Panc1 (cell line): ENCODE measurements around the gene IL1RAP. TPM values are rescaled to one million over a fixed set of nuclear protein-coding genes. Genes with fewer than 3 reads are reported as not detected.

Source experiments
- ATAC-seq: fragments of 200-7000 bp; cut with Tn5 transposase; 2 replicates; pipeline ENCODE4 v1.9.1; 2020; ENCODE audit warnings: mild to moderate bottlenecking, moderate library complexity
- BruUV-seq: library from RNA; stranded (reverse); fragments of 400-500 nt; replicated peaks from 2 replicates; lab custom pipeline; 2021; lab: Mats Ljungman, UMichigan
- CTCF ChIA-PET: fragments of 300-600 bp; sonication (Branson Sonifier 250); formaldehyde crosslinking; loops from one replicate; lab custom pipeline; 2022; ENCODE audit warnings: antibody characterized with exemption; lab: Charles Lee
- POLR2A ChIA-PET: fragments of 300-600 bp; sonication (Branson Sonifier 250); formaldehyde crosslinking; loops from one replicate; lab custom pipeline; 2022; ENCODE audit warnings: antibody characterized with exemption; lab: Charles Lee
- DNase-seq: peaks from one replicate; pipeline ENCODE4 v3.0.0-alpha.2; 2010; ENCODE audit warnings: low read depth, low spot score
- H3K27ac ChIP-seq: 2 replicates; pipeline ENCODE4 v1.5.1; 2011; ENCODE audit warnings: mild to moderate bottlenecking, low read length, inconsistent platforms
- H3K27me3 ChIP-seq: fragments of 200-500 bp; sonication (Bioruptor generic); 2 replicates; pipeline ENCODE4 v1.6.0; 2014; ENCODE audit warnings: low read length, inconsistent platforms; ENCODE audit not compliant: control insufficient read depth, insufficient read depth
- H3K36me3 ChIP-seq: fragments of 200-500 bp; sonication (Bioruptor generic); 2 replicates; pipeline ENCODE4 v1.5.1; 2014; ENCODE audit warnings: inconsistent platforms, mild to moderate bottlenecking, low read length, moderate library complexity; ENCODE audit not compliant: control insufficient read depth, insufficient read depth
- H3K4me1 ChIP-seq: 2 replicates; pipeline ENCODE4 v1.5.1; 2011; ENCODE audit warnings: inconsistent platforms, mild to moderate bottlenecking, low read length, moderate library complexity; ENCODE audit not compliant: control insufficient read depth, insufficient read depth
- H3K4me3 ChIP-seq, 2 experiments: 2 replicates each; pipeline ENCODE4 v1.5.1; 2011 to 2012; ENCODE audit warnings: low read depth in 2 of 2, low read length in 2 of 2, mild to moderate bottlenecking in 2 of 2, inconsistent platforms in 1 of 2, moderate library complexity in 1 of 2
- H3K9me3 ChIP-seq: fragments of 200-500 bp; sonication (Bioruptor generic); 2 replicates; pipeline ENCODE4 v1.5.1; 2014; ENCODE audit warnings: low read depth, mild to moderate bottlenecking, inconsistent platforms, low read length, moderate library complexity; ENCODE audit not compliant: control insufficient read depth, insufficient read depth
- POLR2AphosphoS5 ChIP-seq: IDR thresholded peaks from 2 replicates; pipeline ENCODE4 v1.6.1; 2012; ENCODE audit warnings: mild to moderate bottlenecking, low read depth, low read length, moderate library complexity
- SIN3A ChIP-seq: IDR thresholded peaks from 2 replicates; pipeline ENCODE4 v1.6.1; 2012; ENCODE audit warnings: low read depth, mild to moderate bottlenecking, low read length, moderate library complexity, borderline replicate concordance; ENCODE audit not compliant: insufficient read depth
- TCF7L2 ChIP-seq: IDR thresholded peaks from 2 replicates; pipeline ENCODE4 v1.6.1; 2011; ENCODE audit warnings: mild to moderate bottlenecking, low read depth, low read length, inconsistent platforms
- in situ Hi-C: cut with HindIII; loops from 2 replicates; pipeline ENCODE4 v1.10.0; 2016; ENCODE audit warnings: low sequenced_read_pairs, low pct_unique_long_range_greater_than_20kb
- intact Hi-C: fragments of 100-400 bp; cut with micrococcal nuclease; formaldehyde crosslinking; loops from one replicate; pipeline ENCODE4 v1.10.0; 2022; ENCODE audit not compliant: unreplicated experiment
- total RNA-seq: library from RNA; stranded (reverse); gene quantifications from one replicate; pipeline ENCODE4 v1.2.1, GENCODE V29; 2021; ENCODE audit not compliant: unreplicated experiment
- TF ChIP-seq, protein P1 (sequence below), 2 experiments: IDR thresholded peaks; 2 replicates each; pipeline ENCODE4 v1.6.1; 2011 to 2012; ENCODE audit warnings: low read depth in 2 of 2, control low read depth in 1 of 2, low read length in 1 of 2, mild to moderate bottlenecking in 1 of 2, moderate library complexity in 1 of 2; ENCODE audit not compliant: insufficient read depth in 1 of 2
- TF ChIP-seq, protein P2 (sequence below): fragments of 450-650 bp; IDR thresholded peaks from 2 replicates; pipeline ENCODE4 v1.5.1; 2017; ENCODE audit warnings: mild to moderate bottlenecking

The IL1RAP gene
- total RNA-seq, 1 experiment from 2014 or later: 5.2 TPM

DNA sequence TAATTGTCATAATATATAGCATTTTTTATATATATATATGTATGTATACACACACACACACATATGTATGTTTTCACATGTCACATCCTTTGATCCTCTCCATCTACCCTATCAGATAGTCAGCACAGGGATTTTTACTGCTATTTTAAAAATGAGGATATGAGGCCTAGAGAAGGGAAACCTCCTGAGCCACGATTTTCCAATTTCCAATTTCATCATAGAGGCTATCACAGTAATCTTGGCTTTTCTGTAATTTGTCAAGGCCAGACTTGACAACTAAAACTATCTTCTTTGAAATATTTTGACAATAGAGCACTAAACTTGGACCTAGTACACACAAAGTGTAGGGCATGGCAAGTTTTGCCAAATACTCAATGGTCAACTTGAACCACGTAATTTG lies 42.5 kb downstream of the IL1RAP start:
- no TSS peak for BruUV-seq
- intact Hi-C loops (no loop called here), in situ Hi-C loops (no loop called here)
- no peak for ATAC-seq
- no peaks in the 10 kb centered on the region for H3K27me3 ChIP-seq
- ChIA-PET POLR2A (no interaction called here), CTCF (no interaction called here)
- H3K27ac ChIP-seq: no peak overlapping the region
- no peaks in the 10 kb centered on the region for H3K4me1 ChIP-seq
- no peak for DNase-seq
- TF ChIP-seq, protein P1, sequence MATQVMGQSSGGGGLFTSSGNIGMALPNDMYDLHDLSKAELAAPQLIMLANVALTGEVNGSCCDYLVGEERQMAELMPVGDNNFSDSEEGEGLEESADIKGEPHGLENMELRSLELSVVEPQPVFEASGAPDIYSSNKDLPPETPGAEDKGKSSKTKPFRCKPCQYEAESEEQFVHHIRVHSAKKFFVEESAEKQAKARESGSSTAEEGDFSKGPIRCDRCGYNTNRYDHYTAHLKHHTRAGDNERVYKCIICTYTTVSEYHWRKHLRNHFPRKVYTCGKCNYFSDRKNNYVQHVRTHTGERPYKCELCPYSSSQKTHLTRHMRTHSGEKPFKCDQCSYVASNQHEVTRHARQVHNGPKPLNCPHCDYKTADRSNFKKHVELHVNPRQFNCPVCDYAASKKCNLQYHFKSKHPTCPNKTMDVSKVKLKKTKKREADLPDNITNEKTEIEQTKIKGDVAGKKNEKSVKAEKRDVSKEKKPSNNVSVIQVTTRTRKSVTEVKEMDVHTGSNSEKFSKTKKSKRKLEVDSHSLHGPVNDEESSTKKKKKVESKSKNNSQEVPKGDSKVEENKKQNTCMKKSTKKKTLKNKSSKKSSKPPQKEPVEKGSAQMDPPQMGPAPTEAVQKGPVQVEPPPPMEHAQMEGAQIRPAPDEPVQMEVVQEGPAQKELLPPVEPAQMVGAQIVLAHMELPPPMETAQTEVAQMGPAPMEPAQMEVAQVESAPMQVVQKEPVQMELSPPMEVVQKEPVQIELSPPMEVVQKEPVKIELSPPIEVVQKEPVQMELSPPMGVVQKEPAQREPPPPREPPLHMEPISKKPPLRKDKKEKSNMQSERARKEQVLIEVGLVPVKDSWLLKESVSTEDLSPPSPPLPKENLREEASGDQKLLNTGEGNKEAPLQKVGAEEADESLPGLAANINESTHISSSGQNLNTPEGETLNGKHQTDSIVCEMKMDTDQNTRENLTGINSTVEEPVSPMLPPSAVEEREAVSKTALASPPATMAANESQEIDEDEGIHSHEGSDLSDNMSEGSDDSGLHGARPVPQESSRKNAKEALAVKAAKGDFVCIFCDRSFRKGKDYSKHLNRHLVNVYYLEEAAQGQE (IDR thresholded peaks at IDR 0.05; ENCODE audit: insufficient read depth in 1 of 2, low read depth in 2 of 2, low read length in 1 of 2): no peak
- TF ChIP-seq POLR2AphosphoS5 (no peak), TCF7L2 (no peak), SIN3A (no peak)
- TF ChIP-seq, protein P2, sequence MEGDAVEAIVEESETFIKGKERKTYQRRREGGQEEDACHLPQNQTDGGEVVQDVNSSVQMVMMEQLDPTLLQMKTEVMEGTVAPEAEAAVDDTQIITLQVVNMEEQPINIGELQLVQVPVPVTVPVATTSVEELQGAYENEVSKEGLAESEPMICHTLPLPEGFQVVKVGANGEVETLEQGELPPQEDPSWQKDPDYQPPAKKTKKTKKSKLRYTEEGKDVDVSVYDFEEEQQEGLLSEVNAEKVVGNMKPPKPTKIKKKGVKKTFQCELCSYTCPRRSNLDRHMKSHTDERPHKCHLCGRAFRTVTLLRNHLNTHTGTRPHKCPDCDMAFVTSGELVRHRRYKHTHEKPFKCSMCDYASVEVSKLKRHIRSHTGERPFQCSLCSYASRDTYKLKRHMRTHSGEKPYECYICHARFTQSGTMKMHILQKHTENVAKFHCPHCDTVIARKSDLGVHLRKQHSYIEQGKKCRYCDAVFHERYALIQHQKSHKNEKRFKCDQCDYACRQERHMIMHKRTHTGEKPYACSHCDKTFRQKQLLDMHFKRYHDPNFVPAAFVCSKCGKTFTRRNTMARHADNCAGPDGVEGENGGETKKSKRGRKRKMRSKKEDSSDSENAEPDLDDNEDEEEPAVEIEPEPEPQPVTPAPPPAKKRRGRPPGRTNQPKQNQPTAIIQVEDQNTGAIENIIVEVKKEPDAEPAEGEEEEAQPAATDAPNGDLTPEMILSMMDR: no peak
- H3K9me3 ChIP-seq: peaks cover 5% of the 10 kb centered on the region; the same call in 1 of the 2 replicates
- no peaks in the 10 kb centered on the region for H3K36me3 ChIP-seq
- no peak overlapping the region for H3K4me3 ChIP-seq

DNA sequence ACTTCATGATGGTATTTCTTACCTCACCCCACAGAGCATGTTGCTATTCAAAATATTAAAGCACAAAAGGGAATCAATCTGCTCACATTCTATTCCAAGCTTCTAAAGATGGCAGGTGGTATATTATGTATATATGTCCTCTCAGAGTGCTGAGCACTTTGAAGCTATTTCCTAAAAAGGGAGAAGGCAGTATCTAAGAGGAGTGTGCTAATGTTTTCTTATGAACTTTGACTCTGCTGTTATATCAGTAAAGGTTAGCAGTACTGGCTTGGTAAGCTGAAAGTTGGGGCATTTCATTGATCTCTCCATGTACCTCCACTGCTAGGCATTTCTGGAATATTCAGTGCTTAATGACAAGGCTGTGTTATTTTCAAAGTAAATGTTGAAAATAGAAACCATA lies 43.4 kb downstream of the IL1RAP start:
- ChIA-PET CTCF (no interaction called here), POLR2A (no interaction called here)
- Histone ChIP-seq H3K9me3 (peaks cover 4% of the 10 kb centered on the region; the same call in 1 of the 2 replicates), H3K4me1 (no peaks in the 10 kb centered on the region), H3K27me3 (no peaks in the 10 kb centered on the region), H3K4me3 (no peak overlapping the region), H3K36me3 (no peaks in the 10 kb centered on the region), H3K27ac (no peak overlapping the region)
- intact Hi-C loops: no loop called here
- DNase-seq: no peak
- in situ Hi-C loops: no loop called here
- no peak for ATAC-seq
- TF ChIP-seq, protein P1 (IDR thresholded peaks at IDR 0.05; ENCODE audit: insufficient read depth in 1 of 2, low read depth in 2 of 2, low read length in 1 of 2): no peak
- TF ChIP-seq SIN3A: no peak
- TF ChIP-seq, protein P2: no peak
- TF ChIP-seq POLR2AphosphoS5: no peak
- TF ChIP-seq TCF7L2: no peak
- BruUV-seq: no TSS peak
